Activated CD4-positive, alpha-beta T cell treated with anti-CD3 and anti-CD28 coated beads, Interleukin-2, amount 10 ng/mL, durations not matched to agents 7 days and 5 days (primary cell): ENCODE measurements around the gene GRIA4. TPM values are rescaled to one million over a fixed set of nuclear protein-coding genes. Genes with fewer than 3 reads are reported as not detected.
"Not testable (repeated sequence)": the region's sequence is repeated elsewhere in the genome, so short reads cannot be mapped to it uniquely, and the experiment has no call there.

Source experiments
- CTCF ChIA-PET: fragments of 350-600 bp; sonication (Branson Sonifier 250); formaldehyde crosslinking; loops from one replicate; lab custom pipeline; 2021; ENCODE audit warnings: antibody characterized with exemption; lab: Charles Lee
- POLR2A ChIA-PET: fragments of 350-600 bp; sonication (Branson Sonifier 250); formaldehyde crosslinking; loops from one replicate; lab custom pipeline; 2021; ENCODE audit warnings: antibody characterized with exemption; lab: Charles Lee
- DNase-seq: peaks from one replicate; pipeline ENCODE4 v3.0.0-alpha.2; 2020
- H3K27ac Mint-ChIP-seq: one replicate; pipeline ENCODE4 v1.8.0; 2021; ENCODE audit warnings: mild to moderate bottlenecking, moderate library complexity, mixed read lengths
- H3K27me3 Mint-ChIP-seq: one replicate; pipeline ENCODE4 v1.8.0; 2021; ENCODE audit warnings: mixed read lengths
- H3K36me3 Mint-ChIP-seq: one replicate; pipeline ENCODE4 v1.8.0; 2021; ENCODE audit warnings: low read depth, mixed read lengths
- H3K4me1 Mint-ChIP-seq: one replicate; pipeline ENCODE4 v1.8.0; 2021; ENCODE audit warnings: mixed read lengths
- H3K4me3 Mint-ChIP-seq: one replicate; pipeline ENCODE4 v1.8.0; 2021; ENCODE audit warnings: mild to moderate bottlenecking, moderate library complexity, mixed read lengths
- H3K9me3 Mint-ChIP-seq: one replicate; pipeline ENCODE4 v1.8.0; 2021; ENCODE audit warnings: mixed read lengths
- total RNA-seq, 2 experiments: library from RNA; stranded (reverse); gene quantifications; one replicate each; pipeline ENCODE4 v1.2.3, GENCODE V29; 2021

The GRIA4 gene
- total RNA-seq, 2 experiments from 2014 or later, result not detected

DNA sequence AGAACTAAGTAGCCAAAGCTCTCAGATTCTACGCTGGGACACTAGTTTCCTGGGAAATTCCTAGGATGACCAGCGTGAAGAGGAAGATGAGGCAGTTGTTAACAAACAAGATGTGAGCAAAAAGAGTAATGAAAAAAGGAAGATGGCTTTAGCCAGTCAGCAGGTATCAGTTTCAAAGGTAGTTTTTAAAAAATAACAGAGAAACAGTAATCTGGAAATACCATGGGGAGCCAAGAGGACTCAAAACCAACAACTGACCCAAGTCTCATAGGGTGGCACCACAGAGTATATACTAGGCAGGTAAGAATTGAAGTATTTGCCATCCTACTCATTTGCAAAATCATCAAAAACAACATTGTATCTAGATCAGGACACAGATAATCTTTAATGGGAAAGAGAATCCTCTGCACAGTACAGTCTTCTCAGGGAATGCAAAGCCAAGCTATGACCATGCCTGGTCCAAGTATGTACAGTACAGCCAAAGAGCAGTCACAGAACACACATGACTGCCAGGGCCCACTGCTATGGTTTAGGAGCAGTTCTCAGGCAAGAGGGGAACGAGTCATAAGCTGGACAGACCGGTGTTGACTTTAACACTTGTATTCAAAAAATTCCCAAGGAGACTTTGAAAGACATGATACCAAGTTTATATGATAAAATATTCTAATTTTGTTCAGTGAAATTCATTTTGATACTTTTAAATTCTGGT is 391.6 kb downstream of the GRIA4 start:
- no peaks in the 10 kb centered on the region for H3K27me3 Mint-ChIP-seq
- no peaks in the 10 kb centered on the region for H3K4me1 Mint-ChIP-seq
- no peak for DNase-seq
- ChIA-PET CTCF (no interaction called here), POLR2A (no interaction called here)
- H3K9me3 Mint-ChIP-seq, result peaks cover 12% of the 10 kb centered on the region
- no peak overlapping the region for H3K27ac Mint-ChIP-seq
- no peak overlapping the region for H3K4me3 Mint-ChIP-seq
- H3K36me3 Mint-ChIP-seq, result peaks cover 42% of the 10 kb centered on the region

DNA sequence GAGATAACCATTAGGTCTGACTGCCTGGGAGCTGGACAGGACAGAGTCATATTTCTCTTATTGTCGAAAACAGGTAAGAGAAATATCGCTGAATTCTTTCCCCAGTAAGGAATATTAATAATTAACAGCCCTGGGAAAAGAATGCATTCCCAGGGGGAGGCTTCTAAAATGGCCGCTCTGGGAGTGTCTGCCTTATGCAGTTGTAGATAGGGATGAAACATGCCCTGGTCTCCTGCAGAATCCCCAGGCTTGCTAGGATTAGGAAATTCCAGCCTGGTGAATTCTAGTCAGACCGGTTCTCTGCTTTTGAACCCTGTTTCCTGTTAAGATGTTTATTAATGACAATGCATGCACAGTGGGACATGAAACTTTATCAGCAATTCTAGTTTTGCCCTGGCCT is 393.2 kb downstream of the GRIA4 start:
- CTCF ChIA-PET, DNase-seq, H3K4me1 Mint-ChIP-seq, H3K4me3 Mint-ChIP-seq, H3K27ac Mint-ChIP-seq, H3K27me3 Mint-ChIP-seq, POLR2A ChIA-PET: not testable (repeated sequence)
- Mint-ChIP-seq H3K9me3 (peaks cover 22% of the 10 kb centered on the region), H3K36me3 (peaks cover 51% of the 10 kb centered on the region)

DNA sequence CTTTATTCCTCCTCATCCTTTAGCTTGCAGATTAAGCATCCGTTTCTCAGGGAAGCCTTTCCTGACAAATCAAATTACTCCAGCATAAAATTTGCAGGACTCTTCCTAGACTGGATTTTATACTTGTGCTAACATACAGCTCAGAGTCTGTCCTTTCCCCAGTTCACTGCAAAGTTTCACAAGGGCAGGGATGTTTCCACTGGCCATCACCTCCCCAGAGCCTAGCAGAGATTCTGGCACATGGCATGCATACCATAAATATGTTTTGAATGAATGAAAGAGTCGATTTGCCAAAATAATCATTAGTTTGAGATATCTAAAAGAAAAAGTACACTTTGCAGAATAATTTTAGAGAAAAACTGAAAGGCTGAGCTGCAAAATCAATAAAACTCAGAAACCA is 401.6 kb downstream of the GRIA4 start:
- DNase-seq, result no peak
- peaks cover 64% of the 10 kb centered on the region for H3K36me3 Mint-ChIP-seq
- ChIA-PET CTCF (interaction anchor here (1.0 kb wide), 1 partner anchor 11 kb away, joined by 3 read pairs; no protein-coding TSS in a partner anchor), POLR2A (no interaction called here)
- H3K27ac Mint-ChIP-seq, result no peak overlapping the region
- H3K9me3 Mint-ChIP-seq, result peaks cover 9% of the 10 kb centered on the region
- no peak overlapping the region for H3K4me3 Mint-ChIP-seq
- H3K4me1 Mint-ChIP-seq, result peaks cover 5% of the 10 kb centered on the region
- H3K27me3 Mint-ChIP-seq, result no peaks in the 10 kb centered on the region

DNA sequence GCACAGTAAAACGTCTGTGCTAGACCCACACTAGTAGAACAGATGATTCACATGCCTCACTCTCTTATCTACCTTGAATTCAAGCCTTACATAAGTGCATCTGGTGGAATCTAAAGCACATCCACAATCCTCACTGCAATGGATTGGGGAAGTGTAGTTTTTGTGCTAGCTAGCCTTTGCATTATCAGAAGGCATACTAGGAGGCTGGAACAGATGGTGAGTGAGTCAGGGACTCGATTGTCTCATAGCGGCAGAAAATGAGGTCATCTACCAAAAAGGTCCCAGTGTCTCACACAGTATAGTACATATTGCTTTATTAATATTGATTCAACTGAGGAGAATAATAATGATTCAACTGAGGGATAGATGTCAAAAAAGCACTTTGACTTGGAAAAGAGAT is 402.9 kb downstream of the GRIA4 start:
- no peak for DNase-seq
- Mint-ChIP-seq H3K27ac (no peak overlapping the region), H3K4me3 (no peak overlapping the region), H3K36me3 (peaks cover 53% of the 10 kb centered on the region), H3K27me3 (no peaks in the 10 kb centered on the region), H3K9me3 (no peaks in the 10 kb centered on the region), H3K4me1 (peaks cover 11% of the 10 kb centered on the region)
- ChIA-PET POLR2A (no interaction called here), CTCF (no interaction called here)

DNA sequence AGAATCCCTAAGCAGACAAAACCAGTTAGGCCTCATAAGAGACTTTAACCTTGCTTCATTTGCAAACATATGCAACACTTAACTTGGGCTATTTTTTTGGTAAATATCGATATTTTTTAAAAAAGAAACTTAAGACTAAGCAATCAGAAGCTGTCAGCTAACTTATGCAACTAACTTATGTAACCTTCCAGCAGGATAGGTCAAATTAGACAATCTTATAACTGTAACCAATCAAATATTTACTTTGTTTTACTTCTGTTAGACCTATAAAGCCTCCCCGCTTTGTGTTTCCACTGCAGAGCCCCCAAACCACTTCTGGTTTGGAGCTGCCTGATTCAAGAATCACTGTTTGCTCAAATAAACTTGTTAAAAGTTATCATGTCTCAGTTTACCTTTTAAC is 404.2 kb downstream of the GRIA4 start:
- Mint-ChIP-seq H3K27me3 (no peaks in the 10 kb centered on the region), H3K9me3 (no peaks in the 10 kb centered on the region), H3K4me1 (peaks cover 19% of the 10 kb centered on the region), H3K27ac (no peak overlapping the region), H3K4me3 (no peak overlapping the region), H3K36me3 (peaks cover 43% of the 10 kb centered on the region)
- ChIA-PET POLR2A (no interaction called here), CTCF (interaction anchor here (1.0 kb wide), 1 partner anchor 18 kb away, joined by 3 read pairs; no protein-coding TSS in a partner anchor)
- DNase-seq, result no peak

DNA sequence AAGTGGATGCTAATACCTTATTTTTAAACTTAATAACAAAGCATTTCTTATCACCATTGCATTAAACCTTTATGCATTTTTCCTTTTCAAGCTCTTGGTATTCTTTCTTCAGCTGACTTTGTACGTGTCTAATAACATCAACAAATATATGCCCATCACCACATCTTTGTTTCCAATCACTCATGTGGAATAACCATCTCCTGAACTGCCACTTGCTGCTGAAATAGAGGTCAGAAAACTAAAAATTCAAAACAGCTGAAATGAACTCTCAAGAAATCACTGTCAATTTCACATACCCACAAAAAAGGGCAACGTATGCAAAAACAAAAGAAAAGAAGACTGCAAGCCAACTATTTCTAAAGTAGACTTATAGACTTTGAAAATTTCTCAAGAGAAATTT is 404.7 kb downstream of the GRIA4 start:
- Mint-ChIP-seq H3K27me3 (no peaks in the 10 kb centered on the region), H3K9me3 (no peaks in the 10 kb centered on the region), H3K27ac (no peak overlapping the region), H3K4me1 (peaks cover 22% of the 10 kb centered on the region), H3K4me3 (no peak overlapping the region), H3K36me3 (peaks cover 40% of the 10 kb centered on the region)
- DNase-seq, result no peak
- ChIA-PET POLR2A (no interaction called here), CTCF (interaction anchor here (1.0 kb wide), 1 partner anchor 18 kb away, joined by 3 read pairs; no protein-coding TSS in a partner anchor)

DNA sequence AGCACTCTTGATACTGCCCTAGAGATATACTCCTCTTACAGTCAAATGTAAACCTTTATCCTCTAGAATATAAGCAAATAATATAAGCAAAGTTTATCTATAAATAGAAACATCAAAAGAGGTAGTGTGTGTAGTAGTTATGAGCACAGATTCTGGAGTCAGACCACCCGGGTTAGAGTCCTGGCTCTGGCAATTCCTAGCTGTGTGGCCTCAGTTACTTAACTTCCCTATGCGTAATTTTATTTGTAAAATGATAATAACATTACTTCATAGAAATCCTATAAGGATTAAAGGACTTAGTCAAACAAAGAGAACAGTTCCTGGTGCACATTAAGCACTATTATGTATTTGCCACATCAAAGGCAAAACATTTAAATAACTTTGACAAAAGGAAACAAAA is 405.2 kb downstream of the GRIA4 start:
- Mint-ChIP-seq H3K27me3 (no peaks in the 10 kb centered on the region), H3K27ac (no peak overlapping the region), H3K4me1 (peaks cover 26% of the 10 kb centered on the region), H3K9me3 (no peaks in the 10 kb centered on the region), H3K36me3 (peaks cover 40% of the 10 kb centered on the region), H3K4me3 (no peak overlapping the region)
- CTCF ChIA-PET, result interaction anchor here (0.6 kb wide), 1 partner anchor 1345 kb away, joined by 3 read pairs; no protein-coding TSS in a partner anchor
- POLR2A ChIA-PET, result no interaction called here
- no peak for DNase-seq

DNA sequence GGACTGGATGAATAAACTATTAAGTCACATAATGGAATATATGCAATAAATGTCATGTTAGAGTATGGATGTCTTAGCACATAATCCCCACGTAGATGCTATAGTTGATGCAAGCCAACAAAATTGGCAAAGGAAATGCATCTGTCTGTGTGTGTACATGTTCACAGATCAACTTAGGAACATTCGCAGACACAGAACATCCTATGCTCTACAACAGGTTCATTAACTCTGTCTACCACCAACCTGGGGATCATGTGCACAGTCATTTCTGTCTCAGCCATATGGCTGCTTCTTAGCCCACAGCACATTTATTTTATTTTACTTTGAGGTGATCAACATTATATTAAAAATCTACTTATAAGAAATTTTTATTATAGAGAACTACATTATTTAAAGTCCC is 407.2 kb downstream of the GRIA4 start:
- DNase-seq, result no peak
- H3K27ac Mint-ChIP-seq, result no peak overlapping the region
- H3K27me3 Mint-ChIP-seq, result no peaks in the 10 kb centered on the region
- peaks cover 32% of the 10 kb centered on the region for H3K36me3 Mint-ChIP-seq
- H3K9me3 Mint-ChIP-seq, result no peaks in the 10 kb centered on the region
- CTCF ChIA-PET, result interaction anchor here (1.7 kb wide), 1 partner anchor 9 kb away, joined by 4 read pairs; no protein-coding TSS in a partner anchor
- POLR2A ChIA-PET, result no interaction called here
- H3K4me1 Mint-ChIP-seq, result peaks cover 39% of the 10 kb centered on the region
- no peak overlapping the region for H3K4me3 Mint-ChIP-seq

DNA sequence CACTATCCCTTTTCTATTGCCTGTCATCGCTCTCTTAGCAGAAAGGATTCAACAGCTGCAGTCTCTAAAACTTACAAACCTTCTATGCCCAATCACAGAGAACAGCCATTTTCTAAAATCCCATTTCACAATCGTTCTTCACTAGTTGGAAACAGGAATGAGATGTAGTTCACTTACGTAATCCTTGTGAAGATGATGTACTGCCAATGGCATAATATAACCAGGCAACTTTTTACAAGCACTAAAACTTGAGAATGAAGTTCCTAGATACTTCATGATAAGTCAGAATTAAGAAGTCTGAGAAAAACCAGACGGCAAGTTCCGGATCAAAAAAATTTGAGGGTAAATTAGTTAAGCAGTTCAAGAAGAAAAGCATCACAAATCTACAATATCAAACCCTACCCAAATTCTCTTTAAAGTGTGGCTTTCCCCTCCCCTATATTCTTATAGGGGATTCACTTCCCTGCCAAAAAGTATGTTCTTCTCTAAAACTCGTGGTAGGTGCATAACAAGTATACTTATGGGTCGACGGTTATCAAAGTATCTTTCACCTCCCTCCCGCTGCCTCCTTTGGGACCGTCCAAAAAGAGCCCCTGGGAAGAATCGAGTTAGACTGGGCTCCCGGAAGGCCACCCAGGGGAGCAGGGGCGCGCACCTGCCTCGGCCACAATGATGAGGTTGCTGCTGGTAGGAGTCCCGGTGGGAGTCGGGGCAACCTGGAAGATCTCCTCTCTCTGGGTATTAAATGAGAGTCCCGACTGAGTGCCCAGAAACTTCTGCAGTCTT is 411.5 kb downstream of the GRIA4 start:
- Mint-ChIP-seq H3K4me1 (peaks cover 43% of the 10 kb centered on the region), H3K4me3 (peak overlapping the region; percentile 93), H3K27ac (peak overlapping the region; percentile 91), H3K27me3 (peaks cover 12% of the 10 kb centered on the region), H3K36me3 (peaks cover 23% of the 10 kb centered on the region), H3K9me3 (peaks cover 4% of the 10 kb centered on the region)
- no peak for DNase-seq
- CTCF ChIA-PET, result interaction anchor here (1.1 kb wide), 1 partner anchor 60 kb away, joined by 3 read pairs; no protein-coding TSS in a partner anchor
- POLR2A ChIA-PET, result no interaction called here

DNA sequence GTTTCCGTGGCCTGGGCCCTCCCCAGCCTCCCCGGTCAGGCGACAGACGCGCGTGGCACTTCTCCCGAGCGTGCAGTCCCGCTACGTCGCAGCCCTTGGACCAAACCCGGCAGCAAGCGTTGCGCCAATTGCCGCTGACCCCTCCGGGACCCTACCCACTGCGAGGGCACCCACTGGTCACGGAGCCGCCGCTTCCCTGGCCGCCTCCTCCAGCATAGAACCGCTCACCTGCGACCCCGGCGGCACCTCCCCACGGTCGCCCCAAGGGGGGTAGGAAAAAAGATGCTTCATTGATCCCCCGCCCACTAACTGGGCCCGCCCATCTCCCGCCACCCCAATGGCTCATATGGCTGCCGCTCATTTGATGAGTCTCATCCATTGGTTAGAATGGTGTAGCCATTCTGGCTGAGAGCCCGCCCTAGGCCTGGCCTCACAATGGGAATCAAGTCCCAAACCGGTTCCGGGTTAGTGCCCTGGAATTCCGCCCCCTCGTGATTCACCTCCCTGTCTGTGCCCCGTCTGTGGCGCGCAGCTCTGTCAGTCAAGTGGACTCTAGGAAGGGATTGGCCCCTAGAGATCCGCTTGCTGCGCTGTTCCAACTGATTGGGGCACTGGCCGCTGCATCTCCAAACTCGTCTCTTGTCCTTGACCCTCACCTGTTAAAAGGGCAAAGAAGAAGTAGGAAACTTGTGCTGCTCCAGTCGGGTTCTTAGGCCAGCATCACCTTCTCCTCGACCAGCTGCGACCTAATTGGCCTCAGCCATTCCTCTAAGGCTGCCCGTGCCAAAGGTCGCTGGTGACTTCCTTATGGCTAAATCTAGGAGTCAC is 412.3 kb downstream of the GRIA4 start, which contains the start of gene MSANTD4:
TSS of gene MSANTD4 (minus strand) at position 274 of the 828 bp plus-strand sequence. CDS start 11,323 bp downstream, outside the sequence.
- Mint-ChIP-seq H3K27me3 (peaks cover 17% of the 10 kb centered on the region), H3K4me1 (peaks cover 37% of the 10 kb centered on the region), H3K36me3 (peaks cover 21% of the 10 kb centered on the region), H3K9me3 (peaks cover 7% of the 10 kb centered on the region), H3K4me3 (peak within 1 kb of the TSS; percentile 93), H3K27ac (peak within 1 kb of the TSS; percentile 91)
- ChIA-PET CTCF (interaction anchor here (0.7 kb wide), 1 partner anchor 71 kb away, joined by 3 read pairs; no protein-coding TSS in a partner anchor), POLR2A (no interaction called here)
- DNase-seq, result peak; percentile 97

DNA sequence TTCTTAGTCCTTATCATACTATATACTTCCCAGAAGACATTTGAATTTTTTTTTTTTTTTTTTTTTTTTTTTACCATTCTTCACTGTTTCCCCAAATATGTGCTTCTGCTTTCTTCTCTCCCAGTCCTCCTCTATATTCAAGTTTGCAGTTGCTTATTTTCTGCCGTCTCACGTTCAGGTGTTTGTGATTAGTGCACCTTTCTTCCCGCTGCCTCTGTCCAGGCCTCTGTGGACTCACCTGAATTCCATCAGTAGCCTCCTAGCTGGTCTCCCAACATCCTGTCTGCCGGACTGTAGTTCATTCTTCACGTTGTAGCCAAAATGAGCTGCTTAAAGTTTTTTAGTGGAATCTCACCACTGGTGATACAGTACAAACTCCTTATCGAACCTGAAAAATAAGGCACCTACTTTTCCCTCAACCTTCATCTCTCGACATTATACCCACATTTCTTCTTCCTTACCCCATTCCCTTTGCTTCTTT is 413.0 kb downstream of the GRIA4 start:
- H3K36me3 Mint-ChIP-seq, result peaks cover 21% of the 10 kb centered on the region
- peaks cover 36% of the 10 kb centered on the region for H3K4me1 Mint-ChIP-seq
- DNase-seq, result no peak

DNA sequence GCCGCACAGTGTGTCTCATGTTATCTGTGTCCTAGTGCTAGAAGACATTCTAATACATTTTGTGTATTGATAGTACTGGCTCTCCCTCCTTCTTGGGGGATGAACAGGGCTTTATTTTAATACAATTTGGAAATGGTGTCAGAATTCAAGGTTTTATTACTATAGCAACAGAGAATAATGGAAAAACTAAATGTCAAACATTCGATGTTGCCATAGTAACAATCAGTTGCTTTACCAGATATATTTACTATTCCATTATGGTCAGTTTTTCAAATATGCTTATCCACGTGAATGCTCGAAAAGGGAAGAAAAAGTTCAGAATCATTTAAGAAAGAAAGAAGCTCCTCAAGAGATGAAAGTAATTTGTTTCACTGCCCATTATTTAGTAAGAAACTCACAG is 420.7 kb downstream of the GRIA4 start:
- DNase-seq, result no peak
- peaks cover 35% of the 10 kb centered on the region for H3K27me3 Mint-ChIP-seq
- POLR2A ChIA-PET, result no interaction called here
- peaks cover 8% of the 10 kb centered on the region for H3K9me3 Mint-ChIP-seq
- no peak overlapping the region for H3K4me3 Mint-ChIP-seq
- CTCF ChIA-PET, result interaction anchor here (1.4 kb wide), 1 partner anchor 46 kb away, joined by 4 read pairs; the partner anchor contains the start of gene KBTBD3
- peaks cover 4% of the 10 kb centered on the region for H3K4me1 Mint-ChIP-seq
- H3K36me3 Mint-ChIP-seq, result no peaks in the 10 kb centered on the region
- H3K27ac Mint-ChIP-seq, result no peak overlapping the region

More for the DNA sequence above, 413.0 kb downstream of the GRIA4 start:
- Mint-ChIP-seq H3K27me3 (peaks cover 20% of the 10 kb centered on the region), H3K9me3 (peaks cover 9% of the 10 kb centered on the region), H3K4me3 (peak overlapping the region; percentile 93), H3K27ac (peak overlapping the region; percentile 91)
- CTCF ChIA-PET, result interaction anchor here (0.7 kb wide), 1 partner anchor 70 kb away, joined by 3 read pairs; no protein-coding TSS in a partner anchor
- POLR2A ChIA-PET, result no interaction called here
